Inflammatory macrophage treated with lipopolysaccharide for 1 hour (primary cell): ENCODE measurements around the gene LCN6.
"Not testable (repeated sequence)": the region's sequence is repeated elsewhere in the genome, so short reads cannot be mapped to it uniquely, and the experiment has no call there.

ENCODE experiments used
- DNase-seq, 2 donors: peaks; one replicate each; pipeline ENCODE4 v3.0.0-alpha.2; 2020 to 2022

LCN6 gene

DNA sequence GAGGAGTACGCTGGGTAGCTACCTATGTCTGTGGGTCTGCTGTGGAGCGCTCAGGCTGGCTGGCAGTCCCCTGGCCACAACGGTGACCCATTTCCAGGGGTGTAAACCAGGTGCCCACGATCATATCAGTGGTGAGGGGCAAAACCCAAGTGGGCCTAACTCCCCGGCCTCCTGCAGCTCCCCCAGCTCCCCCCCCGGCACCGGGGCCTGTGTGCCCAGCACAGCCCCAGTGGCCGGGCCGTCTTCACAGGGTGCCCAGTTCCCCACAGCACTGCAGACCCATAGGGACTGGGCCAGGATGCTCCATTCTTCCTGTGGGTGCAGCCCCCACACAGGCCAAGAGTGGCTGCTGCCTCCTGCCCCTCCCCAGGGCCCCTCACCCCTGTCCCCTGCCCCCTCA, 10.7 kb upstream of the LCN6 start:
- no peak for DNase-seq

DNA sequence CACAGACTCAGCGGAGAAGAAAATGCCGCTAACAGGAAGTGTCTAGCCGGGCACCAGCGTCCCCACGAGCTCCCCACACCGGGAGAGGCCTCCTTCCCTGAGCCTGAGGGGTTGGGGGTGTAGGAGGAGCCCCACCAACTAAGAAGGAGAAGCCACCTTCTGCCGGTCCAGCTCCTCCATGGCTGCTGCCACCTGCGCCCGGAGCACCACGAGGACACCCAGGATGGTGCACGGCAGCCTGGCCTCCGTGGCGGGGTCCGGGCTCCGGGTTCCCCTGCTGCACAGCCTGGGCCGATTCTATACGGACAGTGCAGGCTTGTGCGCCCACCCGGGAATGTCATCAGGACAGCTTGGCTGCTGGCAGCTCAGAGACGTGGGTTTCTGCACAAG, 9.4 kb upstream of the LCN6 start:
- DNase-seq, result no peak

- no peak for DNase-seq
These were observed 9.0 kb upstream of the LCN6 start for GRCh38 chr9:136757328-136757727.

DNA sequence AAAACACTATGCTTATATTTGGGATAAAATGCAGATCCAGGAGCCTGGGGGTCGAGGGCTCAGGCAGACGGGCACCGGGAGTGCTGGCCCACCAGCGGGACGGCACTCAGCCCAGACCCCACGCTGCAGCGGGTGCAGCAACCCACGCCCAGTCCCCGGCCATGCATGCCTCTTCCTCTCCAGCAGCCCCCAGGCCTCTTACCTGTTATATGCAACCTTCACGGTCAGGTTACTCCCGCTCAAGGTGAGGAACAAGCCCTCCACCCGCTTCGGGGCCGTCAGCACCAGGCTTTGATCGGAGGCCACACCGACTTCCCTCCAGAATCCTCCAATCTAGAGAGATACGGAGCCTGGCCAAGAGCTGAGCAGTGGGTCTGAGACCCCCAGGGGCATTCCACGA, 8.5 kb upstream of the LCN6 start:
- DNase-seq, result no peak

DNA sequence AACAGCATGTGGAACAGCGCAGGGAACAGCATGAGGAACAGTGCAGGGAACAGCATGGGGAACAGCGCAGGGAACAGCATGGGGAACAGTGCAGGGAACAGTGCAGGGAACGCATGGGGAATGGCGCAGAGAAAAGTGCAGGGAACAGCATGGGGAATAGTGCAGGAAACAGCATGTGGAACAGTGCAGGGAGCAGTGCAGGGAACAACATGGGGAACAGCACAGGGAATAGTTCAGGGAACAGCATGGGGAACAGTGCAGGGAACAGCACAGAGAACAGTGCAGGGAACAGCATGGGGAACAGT, 7.8 kb upstream of the LCN6 start:
- DNase-seq, result no peak

- DNase-seq, result not testable (repeated sequence)
These were observed 7.2 kb upstream of the LCN6 start for GRCh38 chr9:136755302-136756133.

GRCh38 chr9:136754626-136755301, 6.4 kb upstream of the LCN6 start:
- no peak for DNase-seq

DNA sequence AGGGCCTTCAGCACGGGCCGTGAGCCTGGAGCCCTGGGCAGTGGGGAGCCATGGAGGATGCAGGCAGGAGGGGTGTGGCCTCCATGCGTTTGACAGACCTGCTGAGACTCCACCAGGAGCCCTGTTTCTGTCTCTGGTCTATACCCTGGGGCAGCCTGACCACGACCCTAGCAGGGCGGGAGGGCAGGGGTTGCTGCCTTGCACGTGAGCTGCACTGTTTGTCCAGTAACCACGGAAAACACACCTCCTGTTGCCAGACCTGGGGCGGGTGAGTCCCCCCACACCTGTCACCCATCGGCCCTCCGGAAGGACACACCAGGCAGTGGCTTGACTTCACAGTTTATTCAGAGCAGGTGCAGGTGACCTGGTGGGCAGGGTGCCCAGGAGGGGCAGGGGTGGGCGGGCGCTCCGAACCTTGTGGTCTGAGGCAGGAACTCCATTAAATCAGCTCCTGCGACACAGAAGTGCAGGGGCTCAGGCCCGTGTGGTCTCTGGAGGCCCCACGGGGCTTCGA, 5.8 kb upstream of the LCN6 start:
- DNase-seq, result no peak

DNA sequence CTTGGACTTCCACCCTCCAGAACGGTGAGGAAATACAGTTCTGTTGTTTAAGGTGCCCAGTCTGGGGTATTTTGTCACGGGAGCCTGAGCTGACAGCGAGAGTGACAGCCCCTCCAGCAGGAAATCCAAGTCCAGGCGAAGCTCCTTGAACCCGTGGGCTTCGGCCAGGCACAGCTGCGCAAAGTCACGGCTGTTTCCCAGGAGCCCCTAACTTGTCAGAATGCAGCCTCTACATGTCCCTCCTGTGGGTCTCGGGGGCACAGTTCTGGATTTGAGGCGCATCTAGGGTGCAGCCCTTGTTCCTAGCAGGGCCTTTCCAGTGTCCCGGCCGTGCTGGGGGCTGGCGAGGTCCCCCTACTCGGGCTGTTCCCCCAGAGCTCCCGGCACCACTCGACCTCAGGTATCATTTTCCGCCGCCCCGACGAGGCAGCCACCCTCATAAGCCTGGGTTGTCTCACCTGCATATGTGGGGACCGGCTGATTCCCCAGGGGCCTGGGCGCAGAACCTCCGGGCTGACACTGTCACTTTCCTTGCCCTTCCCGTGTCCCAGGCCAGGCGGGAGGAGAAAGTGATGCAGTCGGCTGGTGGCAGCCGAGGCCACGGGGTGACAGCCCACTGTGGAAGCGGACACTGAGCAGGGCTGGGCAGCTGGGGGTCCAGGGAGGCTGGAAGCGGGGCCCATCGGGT, 5.2 kb upstream of the LCN6 start:
- DNase-seq, result no peak

GRCh38 chr9:136751814-136752213, 3.5 kb upstream of the LCN6 start:
- no peak for DNase-seq

GRCh38 chr9:136751244-136751643, 2.9 kb upstream of the LCN6 start:
- DNase-seq, result no peak

GRCh38 chr9:136750526-136750925, 2.2 kb upstream of the LCN6 start:
- DNase-seq, result no peak

DNA sequence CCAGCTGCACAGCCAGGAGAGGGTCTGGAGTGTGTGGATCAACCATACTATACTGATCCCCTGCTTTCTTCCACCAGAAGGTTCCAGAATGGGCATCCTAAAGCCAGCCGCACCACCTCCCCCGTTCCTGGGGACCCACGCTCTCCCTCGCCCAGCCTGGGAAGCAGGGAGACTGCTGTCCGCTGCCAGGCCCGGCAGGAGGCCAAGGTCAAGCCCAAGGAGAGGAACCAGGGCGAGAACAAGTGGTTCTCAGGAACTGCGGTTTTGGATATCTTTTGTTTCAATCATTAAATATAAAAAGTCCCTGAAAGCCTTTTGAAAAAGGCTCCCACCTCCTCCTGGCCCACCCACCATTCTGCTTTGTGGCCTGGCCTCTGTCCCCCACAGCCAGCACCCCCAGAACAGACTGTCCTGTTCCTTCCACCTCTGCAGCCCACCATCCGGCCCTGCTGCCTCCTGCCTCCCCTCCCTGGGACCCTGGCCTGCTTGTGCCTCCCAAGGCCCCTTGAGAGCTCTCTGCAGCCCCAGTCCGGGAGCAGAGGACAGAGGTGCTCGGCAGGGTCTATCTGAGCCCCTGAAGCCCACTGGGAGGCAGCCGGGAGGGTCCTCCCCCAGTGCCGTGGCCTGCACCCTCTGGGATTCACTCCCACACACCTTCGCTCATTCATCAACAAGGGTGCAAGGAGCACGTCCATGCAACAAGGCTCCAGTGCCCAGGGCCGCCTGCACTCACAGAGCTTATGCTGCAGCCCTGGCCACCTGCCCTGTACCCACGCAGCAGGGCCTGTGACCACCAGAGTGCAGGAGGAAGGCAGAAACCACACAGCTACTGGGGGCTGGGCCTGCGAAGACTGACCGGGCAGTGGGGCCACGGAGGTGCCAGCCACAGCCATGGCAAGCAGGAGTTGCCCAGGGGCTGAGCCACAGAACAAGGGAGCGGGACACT, 614 bp upstream of the LCN6 start:
- no peak for DNase-seq

DNA sequence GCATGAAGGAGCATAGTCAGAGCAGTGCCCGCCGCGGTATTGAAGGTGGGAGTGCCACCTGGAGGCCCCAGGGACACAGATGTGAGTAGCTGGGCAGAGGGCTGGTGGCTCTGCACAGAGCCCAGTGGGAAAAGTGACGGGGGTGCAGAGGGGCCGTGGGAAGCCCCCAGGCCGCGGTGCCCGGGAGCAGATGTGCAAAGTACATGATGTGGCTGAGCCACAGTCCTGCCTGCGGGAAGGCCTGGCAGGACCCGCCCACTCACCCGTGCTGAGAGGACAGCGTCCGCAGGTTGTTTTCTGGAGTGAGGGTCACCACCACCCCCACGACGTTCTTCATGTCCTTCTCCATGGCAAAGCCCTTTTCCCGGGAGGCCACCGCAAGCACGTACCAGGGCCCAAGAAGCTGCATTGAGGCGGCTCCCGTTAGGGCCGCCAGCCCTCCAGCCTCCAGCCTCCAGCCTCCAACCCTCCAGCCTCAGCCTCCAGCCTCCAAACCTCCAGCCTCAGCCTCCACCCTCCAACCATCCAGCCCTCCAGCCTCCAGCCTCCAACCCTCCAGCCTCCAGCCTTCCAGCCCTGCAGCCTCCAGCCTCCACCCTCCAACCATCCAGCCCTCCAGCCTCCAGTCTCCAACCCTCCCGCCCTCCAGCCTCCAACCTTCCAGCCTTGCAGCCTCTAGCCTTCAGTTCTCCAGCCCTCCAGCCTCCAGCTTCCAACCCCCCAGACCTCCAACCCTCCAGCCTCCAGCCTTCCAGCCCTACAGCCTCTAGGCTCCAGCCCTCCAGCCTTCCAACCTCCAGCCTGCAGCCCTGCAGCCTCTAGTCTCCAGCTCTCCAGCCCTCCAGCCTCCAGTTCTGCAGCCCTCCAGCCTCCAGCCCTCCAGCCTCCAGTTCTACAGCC, 914 bp downstream of the LCN6 start:
- DNase-seq, result no peak

DNA sequence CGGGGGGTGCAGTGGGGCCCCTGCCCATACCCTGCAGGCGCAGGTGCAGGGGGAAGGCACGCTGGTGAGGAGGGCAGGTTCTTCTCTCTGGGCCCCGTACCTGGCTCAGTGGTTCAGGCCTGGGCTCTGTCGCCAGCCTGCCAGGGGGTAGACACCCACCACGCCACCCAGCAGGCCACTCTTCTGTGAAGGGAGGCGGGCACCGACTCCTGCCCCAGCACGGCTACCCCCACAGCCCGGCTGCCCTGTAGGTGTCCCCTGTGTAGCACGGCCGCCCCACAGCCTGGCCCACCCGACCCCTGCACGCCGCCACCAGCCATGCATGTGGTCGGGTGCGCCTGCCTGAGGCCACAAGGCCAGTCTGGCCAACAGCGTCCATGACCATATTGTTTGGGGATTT, 1.7 kb downstream of the LCN6 start:
- no peak for DNase-seq

- no peak for DNase-seq
These were observed 2.2 kb downstream of the LCN6 start for GRCh38 chr9:136746155-136746490.

GRCh38 chr9:136745389-136746154, 2.8 kb downstream of the LCN6 start:
- no peak for DNase-seq

DNA sequence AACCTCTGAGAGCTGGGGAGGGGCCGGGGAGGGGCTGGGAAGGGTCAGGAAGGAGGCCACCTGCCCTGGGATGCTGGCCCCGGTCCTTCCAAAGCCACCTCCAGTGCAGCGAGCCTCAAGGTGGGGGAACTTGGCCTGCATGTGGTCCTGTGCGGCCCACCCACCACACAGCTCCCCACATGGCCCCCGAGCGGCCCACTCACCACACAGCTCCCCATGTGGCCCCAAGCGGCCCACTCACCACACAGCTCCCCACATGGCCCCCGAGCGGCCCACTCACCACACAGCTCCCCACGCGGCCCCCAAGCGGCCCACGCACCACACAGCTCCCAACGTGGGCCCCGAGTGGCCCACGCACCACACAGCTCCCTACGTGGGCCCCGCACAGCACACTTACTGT, 3.6 kb downstream of the LCN6 start:
- no peak for DNase-seq

DNA sequence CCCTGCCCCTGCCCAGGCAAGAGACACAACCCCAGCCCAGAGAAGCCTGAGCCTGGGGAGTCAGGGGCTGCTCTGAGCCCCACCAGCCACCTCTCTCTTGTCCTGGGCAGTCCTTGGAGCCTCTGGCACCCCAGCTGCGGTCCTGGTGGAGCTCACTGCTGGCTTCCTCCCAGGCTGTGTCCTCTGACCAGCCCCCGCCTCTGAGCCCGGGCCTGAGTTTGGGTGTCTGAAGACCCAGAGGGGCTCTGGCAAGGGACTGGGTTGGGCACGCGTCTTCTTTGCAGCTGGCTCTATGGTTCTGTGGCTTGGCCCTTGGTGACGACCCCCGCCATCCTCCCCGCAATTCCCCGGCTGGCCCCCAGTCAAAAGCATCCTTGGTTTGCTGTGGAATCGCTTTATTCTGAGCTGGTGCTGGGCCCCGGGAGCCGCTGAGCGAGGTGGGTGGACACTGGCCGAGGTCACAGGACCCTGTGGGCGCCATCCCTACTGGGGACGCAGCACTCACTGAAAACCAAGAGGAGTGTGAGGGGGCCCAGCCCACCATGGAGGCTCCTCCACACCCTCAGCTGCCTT, 4.6 kb downstream of the LCN6 start:
- DNase-seq, result no peak

- no peak for DNase-seq
These were observed 5.5 kb downstream of the LCN6 start, which contains the start of gene LCN10 for GRCh38 chr9:136742591-136743391. Gene LCN10 (minus strand): TSS chr9:136742940. CDS start chr9:136742903, 37 bp downstream.
